ENCODE data around the gene EIF4E3. TPM values are rescaled to one million over a fixed set of nuclear protein-coding genes. Genes with fewer than 3 reads are reported as not detected.
A peak's percentile ranks its signal among the peaks of the same experiment; 100 is the strongest.

The EIF4E3 gene
- polyA plus RNA-seq, 1 donor from 2014 or later: 1.7 TPM

DNA sequence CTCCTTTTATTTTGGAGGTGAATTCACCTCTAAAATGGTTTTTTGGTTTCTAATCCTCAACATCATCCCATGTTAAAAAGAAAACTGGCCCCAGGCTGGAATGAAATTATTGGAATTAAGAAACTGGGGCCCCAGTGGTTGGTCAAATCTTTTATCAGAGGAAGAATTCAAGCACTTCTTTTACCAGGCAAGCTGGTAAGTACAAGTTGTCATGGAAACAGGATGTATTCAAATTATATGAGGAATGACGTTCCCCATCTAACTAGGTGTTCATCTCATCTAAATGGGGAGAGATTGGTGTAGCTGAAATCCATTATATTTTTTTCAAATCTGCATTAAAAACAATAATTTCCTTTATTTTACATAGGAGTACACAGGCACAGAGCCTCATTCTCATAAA, 9.7 kb upstream of the EIF4E3 start:
- Mint-ChIP-seq H3K4me3 (no peak overlapping the region), H3K27me3 (peaks cover 26% of the 10 kb centered on the region), H3K4me1 (peaks cover 0 to 6% (median 4%) of the 10 kb centered on the region in 3 donors), H3K9me3 (peaks cover 0 to 10% (median 7%) of the 10 kb centered on the region in 3 donors), H3K27ac (no peak overlapping the region), H3K36me3 (no peaks in the 10 kb centered on the region)

DNA sequence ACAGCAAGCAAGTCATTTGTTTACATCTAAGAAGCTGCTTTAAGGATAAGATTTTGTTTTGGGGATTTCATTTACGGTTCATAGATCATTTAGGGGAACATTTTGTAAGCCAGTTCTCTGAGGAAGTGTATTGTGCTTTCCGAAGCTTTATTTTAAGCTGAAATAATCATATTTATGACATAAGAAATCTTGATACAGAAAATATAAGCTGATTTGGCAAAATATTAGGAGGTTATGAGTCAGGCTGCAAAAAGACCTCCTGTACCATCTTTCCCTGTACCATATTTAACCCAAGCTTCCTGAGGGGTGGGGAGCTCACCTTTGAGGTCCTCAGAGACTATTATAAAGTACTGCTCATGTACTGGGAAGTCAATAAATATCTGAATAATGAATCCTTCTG, 8.1 kb upstream of the EIF4E3 start:
- H3K27ac Mint-ChIP-seq: no peak overlapping the region
- H3K36me3 Mint-ChIP-seq: no peaks in the 10 kb centered on the region
- H3K9me3 Mint-ChIP-seq: peaks cover 0 to 10% (median 7%) of the 10 kb centered on the region in 3 donors
- no peak overlapping the region for H3K4me3 Mint-ChIP-seq
- H3K4me1 Mint-ChIP-seq: peaks cover 0 to 9% (median 8%) of the 10 kb centered on the region in 3 donors
- H3K27me3 Mint-ChIP-seq: peaks cover 29% of the 10 kb centered on the region

DNA sequence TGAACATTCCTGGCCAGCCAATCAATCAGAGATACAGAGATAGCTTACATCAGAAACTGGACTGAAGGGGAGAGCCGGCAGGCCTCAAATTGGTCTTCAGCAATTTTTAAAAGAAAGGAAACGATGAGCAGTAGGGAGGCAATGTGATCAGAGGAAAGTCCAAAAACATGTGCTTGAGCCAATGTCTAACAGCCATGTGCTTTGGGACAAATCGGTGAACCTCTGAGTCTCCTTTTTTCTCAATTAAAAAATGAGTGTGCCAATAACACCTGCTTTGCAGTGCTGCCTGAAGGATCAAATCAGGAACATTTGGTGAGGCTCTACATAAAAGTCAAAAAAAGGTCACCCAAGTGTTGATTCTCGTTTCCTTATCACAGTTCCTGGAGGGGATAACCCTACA, 7.4 kb upstream of the EIF4E3 start:
- Mint-ChIP-seq H3K4me1 (peaks cover 0 to 9% (median 8%) of the 10 kb centered on the region in 3 donors), H3K27ac (no peak overlapping the region), H3K36me3 (no peaks in the 10 kb centered on the region), H3K27me3 (peaks cover 26% of the 10 kb centered on the region), H3K9me3 (peaks cover 0 to 9% (median 6%) of the 10 kb centered on the region in 3 donors), H3K4me3 (no peak overlapping the region)

DNA sequence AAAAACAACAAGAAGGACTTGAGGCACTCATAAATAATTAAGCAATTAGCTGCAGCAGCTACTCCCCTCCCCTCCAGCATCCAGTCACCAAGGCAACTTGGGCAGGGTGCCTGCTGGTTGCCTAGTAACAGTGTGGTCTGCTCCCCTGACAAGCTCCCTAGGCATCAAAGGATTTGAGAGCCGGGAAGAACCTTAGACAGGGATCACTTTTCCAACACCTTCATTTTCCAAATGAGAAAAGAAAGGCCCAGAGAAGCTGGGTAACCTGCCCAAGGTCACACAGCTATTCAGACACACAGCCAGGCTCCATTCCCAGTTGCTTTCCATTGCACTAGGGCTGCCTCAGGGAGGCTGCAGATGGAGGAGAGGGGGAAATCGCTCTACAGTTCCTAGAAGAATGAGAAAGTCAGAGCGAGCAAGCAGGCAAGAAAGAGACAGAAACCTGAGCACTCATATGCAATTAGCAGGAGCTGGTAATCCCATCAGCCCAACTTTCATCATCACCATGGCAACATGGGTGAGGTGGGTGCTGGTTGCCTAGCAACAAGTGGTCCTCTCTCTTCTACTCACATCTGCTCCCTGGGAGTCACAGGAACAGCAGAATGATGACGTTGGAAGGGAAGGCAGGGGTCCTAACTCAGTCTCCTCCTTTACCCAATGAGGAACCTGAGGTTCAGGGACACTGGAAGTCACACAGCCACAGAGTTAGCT, 3.6 kb upstream of the EIF4E3 start:
- H3K4me3 Mint-ChIP-seq: peak overlapping the region in 1 of 4 donors; percentile 17
- H3K4me1 Mint-ChIP-seq: peaks cover 15 to 19% (median 16%) of the 10 kb centered on the region in 3 donors
- H3K27me3 Mint-ChIP-seq: peaks cover 12% of the 10 kb centered on the region
- H3K27ac Mint-ChIP-seq: peak overlapping the region in 1 of 3 donors; percentile 16
- no peaks in the 10 kb centered on the region for H3K9me3 Mint-ChIP-seq
- H3K36me3 Mint-ChIP-seq: peaks cover 3% of the 10 kb centered on the region

DNA sequence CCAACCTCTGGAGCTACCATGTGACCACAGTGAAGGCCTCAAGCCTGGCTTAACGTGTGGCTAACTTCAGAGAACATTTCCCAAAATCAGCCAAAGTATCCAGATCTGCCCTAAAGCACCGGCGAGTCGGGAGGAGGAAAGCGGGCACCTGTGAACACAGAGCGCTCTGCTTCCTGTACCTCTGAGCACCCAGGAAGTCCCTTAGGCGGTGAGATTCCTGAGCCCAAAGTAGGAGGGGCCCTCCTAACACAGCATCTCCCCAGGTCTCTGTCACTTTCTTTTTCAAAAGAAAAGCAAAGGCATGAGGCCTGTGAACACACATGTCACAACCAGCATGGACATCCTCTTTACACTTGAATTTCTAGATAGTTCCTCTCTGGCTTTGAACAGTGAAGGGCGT, 944 bp upstream of the EIF4E3 start:
- Mint-ChIP-seq H3K4me1 (peaks cover 28 to 31% (median 28%) of the 10 kb centered on the region in 3 donors), H3K9me3 (no peaks in the 10 kb centered on the region), H3K27ac (peak overlapping the region in 2 of 3 donors; percentile 64 to 92), H3K4me3 (peak overlapping the region; percentile 70 to 89 (median 85)), H3K27me3 (peaks cover 8% of the 10 kb centered on the region), H3K36me3 (peaks cover 3% of the 10 kb centered on the region)

DNA sequence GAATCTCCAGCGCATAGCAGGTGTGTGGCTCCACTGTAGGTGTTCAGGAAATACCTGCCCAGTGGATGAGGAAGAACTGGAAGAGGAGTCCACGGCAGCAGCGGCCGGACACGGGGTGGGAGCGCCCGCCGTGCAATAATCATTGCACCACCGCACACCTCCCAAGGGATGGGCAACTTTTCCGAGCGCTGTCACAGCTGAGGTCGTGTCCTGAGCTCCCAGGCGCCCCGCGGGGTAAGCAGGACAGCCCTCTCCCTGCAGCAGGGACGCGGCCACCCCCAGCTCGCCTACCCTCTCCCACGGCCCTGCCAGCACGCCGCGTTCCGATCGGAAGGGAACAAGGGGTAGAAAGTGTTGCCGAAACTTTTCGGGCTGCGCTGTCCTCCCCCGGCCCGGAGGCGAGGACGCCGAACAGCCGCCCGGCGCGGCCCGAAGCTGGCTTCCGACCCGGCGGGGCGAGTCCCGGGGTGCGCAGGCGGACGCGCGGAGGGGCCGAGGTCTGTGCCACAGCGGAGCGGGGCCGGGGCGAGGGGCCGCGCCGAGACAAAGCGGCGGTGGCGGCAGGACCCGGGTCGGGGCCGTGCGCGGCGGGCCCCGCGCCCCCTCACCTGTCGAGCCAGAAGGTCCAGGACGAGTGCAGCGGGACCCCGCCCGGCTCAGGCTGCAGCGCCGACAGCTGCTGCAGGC, 475 bp downstream of the EIF4E3 start:
- no peaks in the 10 kb centered on the region for H3K9me3 Mint-ChIP-seq
- H3K4me3 Mint-ChIP-seq: peak overlapping the region; percentile 81 to 93 (median 87)
- H3K27me3 Mint-ChIP-seq: peaks cover 12% of the 10 kb centered on the region
- H3K36me3 Mint-ChIP-seq: peaks cover 3% of the 10 kb centered on the region
- H3K4me1 Mint-ChIP-seq: peaks cover 21 to 28% (median 27%) of the 10 kb centered on the region in 3 donors
- peak overlapping the region in 1 of 3 donors; percentile 93 for H3K27ac Mint-ChIP-seq

DNA sequence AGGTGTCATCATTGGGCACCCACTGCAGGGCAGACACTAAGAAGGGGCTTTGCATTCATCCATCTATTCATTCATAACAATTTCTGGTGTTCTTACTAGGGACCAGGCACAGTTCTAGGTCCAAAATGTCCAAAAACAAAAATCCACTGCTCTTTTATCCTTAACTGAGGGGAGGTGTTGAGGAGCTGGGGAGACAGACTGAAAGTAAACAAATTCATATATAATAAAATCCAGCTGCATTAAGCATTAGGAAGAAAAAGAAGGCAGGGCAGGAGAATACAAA, 1.1 kb downstream of the EIF4E3 start:
- Mint-ChIP-seq H3K9me3 (no peaks in the 10 kb centered on the region), H3K27me3 (peaks cover 12% of the 10 kb centered on the region), H3K4me3 (peak overlapping the region; percentile 81 to 93 (median 87)), H3K4me1 (peaks cover 21 to 28% (median 23%) of the 10 kb centered on the region in 3 donors), H3K36me3 (peaks cover 3% of the 10 kb centered on the region), H3K27ac (peak overlapping the region; percentile 20 to 93 (median 68))

DNA sequence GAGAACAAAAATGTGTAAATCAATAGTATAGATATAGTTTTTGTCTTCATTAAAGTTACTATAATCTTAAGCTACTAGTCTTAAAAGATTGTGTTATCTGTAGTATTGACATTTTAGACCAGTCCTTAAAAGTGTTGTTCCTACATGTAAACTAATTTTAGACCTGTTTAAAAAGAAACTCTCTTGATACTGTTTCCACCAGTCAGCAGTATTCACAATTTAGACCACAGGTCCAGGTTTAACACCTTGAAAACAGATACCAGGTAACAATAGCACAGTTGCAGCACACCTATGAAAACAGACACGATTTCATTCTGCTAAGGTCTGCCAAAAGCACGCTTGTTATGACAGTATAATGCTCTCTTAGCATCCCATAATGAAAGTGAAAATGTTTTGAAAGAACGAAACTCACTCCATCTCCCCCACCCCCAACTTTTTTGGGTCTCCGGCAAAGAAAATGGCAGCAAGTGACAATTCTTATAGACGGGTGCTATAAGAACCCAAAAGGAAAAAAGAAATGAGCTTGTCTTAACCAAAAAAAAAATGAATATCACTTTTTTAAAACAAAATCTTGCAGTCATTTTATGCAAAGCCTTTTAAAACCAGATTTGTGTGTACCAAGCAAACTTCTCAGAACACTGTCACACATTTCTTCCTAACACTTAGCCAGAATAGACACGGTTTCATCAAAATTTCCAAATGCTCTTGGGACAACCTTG, 1.6 kb downstream of the EIF4E3 start:
- peaks cover 3% of the 10 kb centered on the region for H3K36me3 Mint-ChIP-seq
- H3K27ac Mint-ChIP-seq: peak overlapping the region in 2 of 3 donors; percentile 20 to 93
- peak overlapping the region; percentile 81 to 93 (median 87) for H3K4me3 Mint-ChIP-seq
- peaks cover 12% of the 10 kb centered on the region for H3K27me3 Mint-ChIP-seq
- no peaks in the 10 kb centered on the region for H3K9me3 Mint-ChIP-seq
- peaks cover 21 to 28% (median 24%) of the 10 kb centered on the region in 3 donors for H3K4me1 Mint-ChIP-seq

DNA sequence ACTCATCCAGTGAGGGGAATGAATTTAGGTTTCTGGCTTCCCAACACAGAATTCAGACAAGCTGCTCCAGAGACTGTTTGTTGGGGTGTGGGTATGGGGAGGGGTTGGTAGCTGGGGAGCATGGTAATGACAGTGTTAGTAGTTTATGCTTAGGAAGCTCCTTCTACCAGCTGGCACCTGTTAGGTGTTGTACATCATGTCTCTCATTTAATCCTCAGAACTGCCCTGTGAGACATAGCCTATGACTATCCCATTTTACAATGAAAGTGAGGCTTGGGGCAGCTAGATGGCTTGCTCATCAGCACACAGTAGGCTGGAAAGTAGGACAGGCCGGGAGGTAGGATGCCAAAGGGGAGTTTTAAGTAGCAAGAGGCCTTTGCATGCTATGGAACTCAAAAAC, 2.5 kb downstream of the EIF4E3 start:
- Mint-ChIP-seq H3K4me3 (peak overlapping the region in 1 of 4 donors; percentile 44), H3K4me1 (peaks cover 22 to 28% (median 24%) of the 10 kb centered on the region in 3 donors), H3K9me3 (no peaks in the 10 kb centered on the region), H3K27ac (no peak overlapping the region), H3K27me3 (peaks cover 8% of the 10 kb centered on the region), H3K36me3 (peaks cover 3% of the 10 kb centered on the region)

DNA sequence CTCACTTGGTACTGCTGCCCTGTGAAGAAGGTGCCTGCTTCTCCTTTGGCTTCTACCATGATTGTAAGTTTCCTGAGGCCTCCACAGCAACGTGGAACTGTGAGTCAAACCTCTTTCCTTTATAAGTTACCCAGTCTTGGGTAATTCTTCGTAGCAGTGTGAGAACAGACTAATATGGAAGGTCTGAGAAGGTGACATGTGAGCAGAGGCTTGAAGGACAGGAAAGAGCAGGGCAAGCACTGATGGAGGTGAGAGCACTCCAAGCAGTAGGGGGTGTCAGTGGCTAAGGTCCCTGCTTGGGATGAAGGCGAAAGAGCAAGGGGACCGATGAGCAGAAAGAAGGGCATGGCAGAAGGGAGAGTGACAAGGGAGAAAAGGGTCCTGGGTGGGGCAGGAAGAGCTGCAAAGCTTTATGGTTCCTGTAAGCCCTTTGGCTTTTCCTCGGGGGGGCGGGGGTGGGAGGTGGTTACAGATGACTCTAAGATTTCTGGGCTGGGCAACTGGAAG, 3.5 kb downstream of the EIF4E3 start:
- Mint-ChIP-seq H3K27me3 (peaks cover 8% of the 10 kb centered on the region), H3K36me3 (peaks cover 4% of the 10 kb centered on the region), H3K9me3 (no peaks in the 10 kb centered on the region), H3K4me1 (peaks cover 23 to 27% (median 24%) of the 10 kb centered on the region in 3 donors), H3K27ac (peak overlapping the region in 2 of 3 donors; percentile 28 to 58), H3K4me3 (peak overlapping the region in 3 of 4 donors; percentile 14 to 47 (median 33))

DNA sequence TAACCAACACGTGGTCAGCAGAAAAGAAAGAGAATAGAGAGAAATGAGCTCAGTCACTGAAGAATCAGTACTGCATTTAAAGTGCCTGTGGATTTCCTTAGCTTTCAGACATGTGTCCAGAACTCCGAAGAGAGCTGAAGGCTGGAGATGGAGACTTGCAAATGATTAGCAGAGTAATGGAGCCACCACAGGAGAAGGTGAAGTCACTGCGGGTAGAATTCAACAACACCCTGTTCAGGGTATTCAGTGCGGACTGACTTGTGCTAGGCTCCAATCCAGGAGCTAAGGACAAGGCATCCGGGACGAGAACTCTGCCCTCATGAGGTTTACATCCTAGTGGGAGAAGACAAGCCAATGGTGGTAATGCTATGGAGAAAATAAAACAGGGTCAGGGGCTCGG, 4.2 kb downstream of the EIF4E3 start:
- peaks cover 8% of the 10 kb centered on the region for H3K27me3 Mint-ChIP-seq
- H3K36me3 Mint-ChIP-seq: peaks cover 2% of the 10 kb centered on the region
- H3K27ac Mint-ChIP-seq: peak overlapping the region in 1 of 3 donors; percentile 58
- H3K4me1 Mint-ChIP-seq: peaks cover 20 to 24% (median 21%) of the 10 kb centered on the region in 3 donors
- no peak overlapping the region for H3K4me3 Mint-ChIP-seq
- H3K9me3 Mint-ChIP-seq: no peaks in the 10 kb centered on the region

DNA sequence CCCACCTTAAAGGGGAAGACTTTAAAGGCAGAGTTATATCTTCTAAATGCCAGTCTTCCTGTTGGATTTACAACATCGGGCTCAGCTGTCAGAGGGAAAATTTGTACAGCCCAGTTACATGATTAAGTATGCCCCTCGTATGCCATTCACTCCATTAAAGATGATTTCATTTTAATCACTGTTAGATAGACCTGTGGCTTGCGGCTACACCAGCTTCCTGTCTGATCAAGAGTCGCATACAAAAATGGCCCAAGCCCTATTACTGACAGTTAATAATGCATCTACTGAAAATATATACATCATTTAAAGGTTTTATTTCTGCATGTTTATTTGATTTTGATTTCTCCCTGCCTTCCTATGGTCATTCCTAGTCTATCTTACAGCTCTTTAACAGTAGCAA, 7.1 kb downstream of the EIF4E3 start:
- Mint-ChIP-seq H3K27me3 (peaks cover 9% of the 10 kb centered on the region), H3K4me3 (no peak overlapping the region), H3K9me3 (no peaks in the 10 kb centered on the region), H3K27ac (no peak overlapping the region), H3K4me1 (peaks cover 6 to 11% (median 11%) of the 10 kb centered on the region in 3 donors), H3K36me3 (peaks cover 2% of the 10 kb centered on the region)

DNA sequence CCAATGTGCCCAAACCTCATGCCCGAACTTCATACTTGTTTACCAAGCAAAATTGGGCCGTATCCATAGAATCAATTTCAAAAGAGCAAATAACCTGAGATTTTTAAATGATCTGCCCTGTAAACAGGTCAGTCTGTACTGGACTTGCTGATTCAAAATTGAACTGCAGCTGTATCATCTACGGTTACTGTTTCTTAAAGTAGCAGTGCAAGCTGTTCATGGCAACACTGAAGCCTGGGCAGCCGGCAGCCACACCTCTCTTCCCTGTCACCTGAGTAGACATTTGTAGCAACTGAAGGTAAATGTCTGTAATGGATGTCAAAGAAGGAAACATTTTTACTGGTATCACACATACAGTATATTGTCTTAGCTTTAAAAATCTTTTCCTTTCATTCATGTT, 10.6 kb downstream of the EIF4E3 start:
- peaks cover 2% of the 10 kb centered on the region for H3K27me3 Mint-ChIP-seq
- peaks cover 0 to 4% (median 1%) of the 10 kb centered on the region in 3 donors for H3K4me1 Mint-ChIP-seq
- no peak overlapping the region for H3K4me3 Mint-ChIP-seq
- no peaks in the 10 kb centered on the region for H3K9me3 Mint-ChIP-seq
- H3K36me3 Mint-ChIP-seq: peaks cover 2% of the 10 kb centered on the region
- H3K27ac Mint-ChIP-seq: no peak overlapping the region

DNA sequence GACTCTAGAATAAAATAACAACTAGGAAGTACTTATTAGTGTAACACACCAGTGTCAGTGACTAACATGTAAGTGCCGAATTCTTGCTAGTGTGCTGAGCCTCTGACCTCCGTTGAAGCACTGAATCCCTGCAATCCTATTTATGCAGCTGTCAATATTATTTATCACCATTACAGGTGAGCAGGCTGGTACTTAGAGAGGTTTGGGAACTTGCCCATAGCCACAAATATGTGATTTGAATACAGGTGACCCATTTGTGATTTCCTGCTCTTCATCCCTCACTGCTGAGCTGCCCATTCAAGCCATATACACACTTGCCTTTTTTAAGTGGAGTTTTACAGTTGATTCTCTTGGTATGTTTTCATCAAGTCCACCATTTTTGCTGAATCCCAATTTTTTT, 12.2 kb downstream of the EIF4E3 start:
- Mint-ChIP-seq H3K27me3 (peaks cover 2% of the 10 kb centered on the region), H3K4me1 (peaks cover 0 to 4% (median 0%) of the 10 kb centered on the region in 3 donors)

More for the DNA sequence above, 12.2 kb downstream of the EIF4E3 start:
- no peaks in the 10 kb centered on the region for H3K9me3 Mint-ChIP-seq
- no peak overlapping the region for H3K4me3 Mint-ChIP-seq
- peaks cover 2% of the 10 kb centered on the region for H3K36me3 Mint-ChIP-seq
- H3K27ac Mint-ChIP-seq: no peak overlapping the region

All from IgD-negative memory B cell (primary cell).